ENCODE measurements around the gene YOD1. TPM values are rescaled to one million over a fixed set of nuclear protein-coding genes. Genes with fewer than 3 reads are reported as not detected.

YOD1 gene
- total and polyA plus RNA-seq, 2 donors (not counting 3 experiments of a cell fraction or from before 2014, with no cell fraction given): 1.2 to 5.9 TPM

DNA sequence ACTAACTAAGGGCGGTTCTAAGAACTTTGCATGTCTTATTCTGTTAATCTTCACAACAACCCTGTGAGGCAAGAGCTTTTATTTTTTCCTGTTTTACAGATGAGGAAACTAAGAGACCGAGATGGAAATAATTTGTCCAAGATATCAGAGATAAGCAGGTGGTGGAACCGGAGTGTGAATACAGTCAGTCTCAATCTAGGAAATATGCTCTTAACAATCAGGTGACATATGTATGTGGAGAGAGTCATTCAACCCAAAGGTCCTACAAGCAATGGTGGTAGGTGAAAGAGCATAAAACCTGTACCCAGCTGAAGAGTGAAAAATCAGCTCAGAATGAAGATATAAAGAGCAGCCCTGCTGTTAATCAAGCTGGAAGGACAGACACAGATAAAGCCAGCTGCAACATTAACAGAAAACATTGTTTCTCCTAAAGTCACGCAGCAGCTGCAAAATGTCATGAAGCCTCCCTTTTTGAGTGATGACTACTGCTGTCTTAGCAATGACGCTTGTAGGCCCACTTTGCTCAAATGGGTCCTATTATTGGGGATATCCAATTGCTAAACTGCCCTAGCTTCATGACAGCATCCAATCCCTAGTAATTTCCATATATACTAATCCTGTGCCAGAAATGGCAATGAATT lies 50.2 kb downstream of the YOD1 start:
- DNase-seq (ENCODE audit: low read depth, low spot score): no peak
- BruUV-seq (replicated peaks): no TSS peak
- Histone ChIP-seq H3K9me3 (replicated peaks; ENCODE audit: control insufficient read depth, insufficient read depth, low read length) (no peaks in the 10 kb centered on the region), H3K9me1 (replicated peaks; ENCODE audit: control insufficient read depth, extremely low read depth, insufficient read depth, low read length) (no peaks in the 10 kb centered on the region), H3K36me3 (ENCODE audit: control insufficient read depth in 2 of 2, extremely low read depth in 1 of 2, insufficient read depth in 2 of 2, low read length in 2 of 2) (no peaks in the 10 kb centered on the region), H3K27me3 (ENCODE audit: control insufficient read depth in 2 of 2, insufficient read depth in 2 of 2, low read length in 2 of 2) (peaks cover 0 to 1% of the 10 kb centered on the region in 2 experiments), H3K27ac (ENCODE audit: insufficient read depth, low read depth, low read length) (no peak overlapping the region), H2AFZ (ENCODE audit: low read depth, low read length) (no peak overlapping the region), H3K4me1 (ENCODE audit: control insufficient read depth, extremely low read depth, insufficient read depth, low read length) (no peaks in the 10 kb centered on the region), H3K4me3 (replicated peaks in 1 of 3; ENCODE audit: insufficient read depth in 1 of 3, low read depth in 1 of 3, low read length in 3 of 3) (no peak overlapping the region), H3K79me2 (ENCODE audit: control insufficient read depth, insufficient read depth, low read length) (no peaks in the 10 kb centered on the region), H4K20me1 (replicated peaks; ENCODE audit: control insufficient read depth, extremely low read depth, insufficient read depth, low read length) (no peaks in the 10 kb centered on the region), H3K4me2 (ENCODE audit: insufficient read depth, low read length) (no peak overlapping the region), H3K9ac (replicated peaks; ENCODE audit: extremely low read depth, insufficient read depth, low read length) (no peak overlapping the region)
- TF ChIP-seq POLR2AphosphoS5 (IDR thresholded peaks at IDR 0.05; ENCODE audit: insufficient read depth, low read depth, low read length): no peak
- TF ChIP-seq GATA2 (IDR thresholded peaks at IDR 0.05; ENCODE audit: insufficient read depth, insufficient read length, low read depth, low read length): no peak
- TF ChIP-seq, protein P1, sequence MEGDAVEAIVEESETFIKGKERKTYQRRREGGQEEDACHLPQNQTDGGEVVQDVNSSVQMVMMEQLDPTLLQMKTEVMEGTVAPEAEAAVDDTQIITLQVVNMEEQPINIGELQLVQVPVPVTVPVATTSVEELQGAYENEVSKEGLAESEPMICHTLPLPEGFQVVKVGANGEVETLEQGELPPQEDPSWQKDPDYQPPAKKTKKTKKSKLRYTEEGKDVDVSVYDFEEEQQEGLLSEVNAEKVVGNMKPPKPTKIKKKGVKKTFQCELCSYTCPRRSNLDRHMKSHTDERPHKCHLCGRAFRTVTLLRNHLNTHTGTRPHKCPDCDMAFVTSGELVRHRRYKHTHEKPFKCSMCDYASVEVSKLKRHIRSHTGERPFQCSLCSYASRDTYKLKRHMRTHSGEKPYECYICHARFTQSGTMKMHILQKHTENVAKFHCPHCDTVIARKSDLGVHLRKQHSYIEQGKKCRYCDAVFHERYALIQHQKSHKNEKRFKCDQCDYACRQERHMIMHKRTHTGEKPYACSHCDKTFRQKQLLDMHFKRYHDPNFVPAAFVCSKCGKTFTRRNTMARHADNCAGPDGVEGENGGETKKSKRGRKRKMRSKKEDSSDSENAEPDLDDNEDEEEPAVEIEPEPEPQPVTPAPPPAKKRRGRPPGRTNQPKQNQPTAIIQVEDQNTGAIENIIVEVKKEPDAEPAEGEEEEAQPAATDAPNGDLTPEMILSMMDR (IDR thresholded peaks at IDR 0.05; ENCODE audit: extremely low read depth in 1 of 2, insufficient read depth in 1 of 2, low read depth in 1 of 2, low read length in 2 of 2): no peak
- TF ChIP-seq, protein P2, sequence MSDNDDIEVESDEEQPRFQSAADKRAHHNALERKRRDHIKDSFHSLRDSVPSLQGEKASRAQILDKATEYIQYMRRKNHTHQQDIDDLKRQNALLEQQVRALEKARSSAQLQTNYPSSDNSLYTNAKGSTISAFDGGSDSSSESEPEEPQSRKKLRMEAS (IDR thresholded peaks at IDR 0.05; ENCODE audit: insufficient read depth, insufficient read length): no peak
- no peak for TF ChIP-seq JUN (IDR thresholded peaks at IDR 0.05; ENCODE audit: borderline replicate concordance, insufficient read depth, insufficient read length, low read depth)
- TF ChIP-seq POLR2A (IDR thresholded peaks at IDR 0.05; ENCODE audit: low read depth, low read length): no peak
- no peak for TF ChIP-seq EZH2 (IDR thresholded peaks at IDR 0.05; ENCODE audit: borderline replicate concordance, low read depth, low read length, severe bottlenecking)
- TF ChIP-seq MYC (IDR thresholded peaks at IDR 0.05; ENCODE audit: low read depth, low read length): no peak
- no peak for TF ChIP-seq FOS (IDR thresholded peaks at IDR 0.05; ENCODE audit: borderline replicate concordance, insufficient read depth, low read length)
- ChIA-PET CTCF (no interaction called here), POLR2A (no interaction called here)
- dilution Hi-C loops (cut with MboI; ENCODE audit: extremely low pct_ligation_motif_present, low sequenced_read_pairs) (no loop called here), intact Hi-C loops (cut with micrococcal nuclease) (no loop called here)
- no peak for FAIRE-seq
